ENCODE measurements around the gene GRID1. TPM values are rescaled to one million over a fixed set of nuclear protein-coding genes. Genes with fewer than 3 reads are reported as not detected.

GRID1 gene
- total RNA-seq, 3 donors from 2014 or later = 0.61 to 1.9 (median 0.87) TPM

- no peak for TF ChIP-seq CTCF (IDR thresholded peaks at IDR 0.05)
- ATAC-seq (peak; percentile 17), DNase-seq (no peak)
- H3K4me1 ChIP-seq (ENCODE audit: low read depth) = peaks cover 17% of the 10 kb centered on the region
- H3K9me3 ChIP-seq = no peaks in the 10 kb centered on the region
- no peaks in the 10 kb centered on the region for H3K36me3 ChIP-seq (ENCODE audit: low read depth)
- intact Hi-C loops (cut with DNase I, micrococcal nuclease) = no loop called here
- no peak overlapping the region for H3K4me3 ChIP-seq
Observed at GRCh38 chr10:86367152-86367951, 757 bp upstream of the GRID1 start.

GRCh38 chr10:86366902-86367151 is 232 bp upstream of the GRID1 start:
- no peak for DNase-seq
- H3K36me3 ChIP-seq (ENCODE audit: low read depth) = no peaks in the 10 kb centered on the region
- no peaks in the 10 kb centered on the region for H3K9me3 ChIP-seq
- peak; percentile 11 for ATAC-seq
- no peak for TF ChIP-seq CTCF (IDR thresholded peaks at IDR 0.05)
- intact Hi-C loops (cut with DNase I, micrococcal nuclease) = no loop called here
- peaks cover 17% of the 10 kb centered on the region for H3K4me1 ChIP-seq (ENCODE audit: low read depth)
- no peak overlapping the region for H3K4me3 ChIP-seq

GRCh38 chr10:86365346-86366032 is 1.1 kb downstream of the GRID1 start:
- intact Hi-C loops (cut with DNase I, micrococcal nuclease) = no loop called here
- no peak for TF ChIP-seq CTCF (IDR thresholded peaks at IDR 0.05)
- H3K36me3 ChIP-seq (ENCODE audit: low read depth) = no peaks in the 10 kb centered on the region
- H3K9me3 ChIP-seq = no peaks in the 10 kb centered on the region
- peaks cover 17% of the 10 kb centered on the region for H3K4me1 ChIP-seq (ENCODE audit: low read depth)
- peak; percentile 6 for ATAC-seq
- no peak overlapping the region for H3K4me3 ChIP-seq
- no peak for DNase-seq

- Histone ChIP-seq H3K4me3 (no peak overlapping the region), H3K9me3 (no peaks in the 10 kb centered on the region), H3K36me3 (ENCODE audit: low read depth) (no peaks in the 10 kb centered on the region), H3K4me1 (ENCODE audit: low read depth) (peaks cover 17% of the 10 kb centered on the region)
- TF ChIP-seq CTCF (IDR thresholded peaks at IDR 0.05) = no peak
- DNase-seq (no peak), ATAC-seq (no peak)
- intact Hi-C loops (cut with DNase I, micrococcal nuclease) = no loop called here
Observed at GRCh38 chr10:86364491-86365345, 1.9 kb downstream of the GRID1 start.

GRCh38 chr10:86363833-86364490 is 2.6 kb downstream of the GRID1 start:
- DNase-seq (no peak), ATAC-seq (no peak)
- H3K4me3 ChIP-seq = no peak overlapping the region
- H3K36me3 ChIP-seq (ENCODE audit: low read depth) = no peaks in the 10 kb centered on the region
- TF ChIP-seq CTCF (IDR thresholded peaks at IDR 0.05) = no peak
- intact Hi-C loops (cut with DNase I, micrococcal nuclease) = no loop called here
- peaks cover 17% of the 10 kb centered on the region for H3K4me1 ChIP-seq (ENCODE audit: low read depth)
- H3K9me3 ChIP-seq = no peaks in the 10 kb centered on the region
